Vagina (tissue), 2 donors: Measurements from ENCODE around the gene ALOX12.
"Not testable (repeated sequence)": the region's sequence is repeated elsewhere in the genome, so short reads cannot be mapped to it uniquely, and the experiment has no call there.

Experiments used
- POLR2A ChIP-seq, 2 donors: fragments of 450-650 bp; IDR thresholded peaks; one replicate each; pipeline ENCODE4 v1.6.1; 2017; ENCODE audit warnings: antibody characterized with exemption in 2 of 2, mild to moderate bottlenecking in 2 of 2, moderate library complexity in 2 of 2
- TF ChIP-seq, protein P1 (sequence below), 3 experiments: fragments of 450-650 bp in 2 of 3; fragments of 200-600 bp in 1 of 3; sonication (generic) in 1 of 3; IDR thresholded peaks; one replicate each; pipeline ENCODE4 v1.5.1; 2017 to 2019; ENCODE audit warnings: antibody characterized with exemption in 3 of 3, mild to moderate bottlenecking in 2 of 3, moderate library complexity in 2 of 3

DNA sequence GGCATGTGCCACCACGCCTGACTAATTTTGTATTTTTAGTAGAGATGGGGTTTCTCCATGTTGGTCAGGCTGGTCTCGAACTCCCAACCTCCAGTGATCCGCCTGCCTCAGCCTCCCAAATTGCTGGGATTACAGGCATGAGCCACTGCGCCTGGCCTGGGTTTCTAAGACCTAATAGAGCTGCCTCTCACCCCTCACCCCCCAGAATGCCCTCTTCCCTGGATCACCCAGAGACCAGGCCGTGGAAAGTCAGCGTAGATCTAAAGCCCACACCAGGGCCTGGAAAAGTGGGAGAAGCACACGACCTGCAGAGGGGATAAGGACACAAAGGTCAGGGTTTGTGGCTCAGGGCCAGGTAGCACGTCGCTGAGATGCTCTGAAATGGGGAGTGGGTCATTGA, 54.7 kb downstream of the ALOX12 start:
- not testable (repeated sequence) for TF ChIP-seq POLR2A (IDR thresholded peaks at IDR 0.05)
- TF ChIP-seq, protein P1, sequence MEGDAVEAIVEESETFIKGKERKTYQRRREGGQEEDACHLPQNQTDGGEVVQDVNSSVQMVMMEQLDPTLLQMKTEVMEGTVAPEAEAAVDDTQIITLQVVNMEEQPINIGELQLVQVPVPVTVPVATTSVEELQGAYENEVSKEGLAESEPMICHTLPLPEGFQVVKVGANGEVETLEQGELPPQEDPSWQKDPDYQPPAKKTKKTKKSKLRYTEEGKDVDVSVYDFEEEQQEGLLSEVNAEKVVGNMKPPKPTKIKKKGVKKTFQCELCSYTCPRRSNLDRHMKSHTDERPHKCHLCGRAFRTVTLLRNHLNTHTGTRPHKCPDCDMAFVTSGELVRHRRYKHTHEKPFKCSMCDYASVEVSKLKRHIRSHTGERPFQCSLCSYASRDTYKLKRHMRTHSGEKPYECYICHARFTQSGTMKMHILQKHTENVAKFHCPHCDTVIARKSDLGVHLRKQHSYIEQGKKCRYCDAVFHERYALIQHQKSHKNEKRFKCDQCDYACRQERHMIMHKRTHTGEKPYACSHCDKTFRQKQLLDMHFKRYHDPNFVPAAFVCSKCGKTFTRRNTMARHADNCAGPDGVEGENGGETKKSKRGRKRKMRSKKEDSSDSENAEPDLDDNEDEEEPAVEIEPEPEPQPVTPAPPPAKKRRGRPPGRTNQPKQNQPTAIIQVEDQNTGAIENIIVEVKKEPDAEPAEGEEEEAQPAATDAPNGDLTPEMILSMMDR (IDR thresholded peaks at IDR 0.05): not testable (repeated sequence)
